SU-DHL-6 (cell line): ENCODE data around the gene IZUMO2.

ENCODE experiments used
- EZH2phosphoT487 ChIP-seq: fragments of 200-600 bp; sonication (generic), shearing (Covaris generic); conservative IDR thresholded peaks from 2 replicates; pipeline ENCODE4 v1.6.1; 2018; ENCODE audit warnings: mild to moderate bottlenecking, antibody characterized with exemption, low read length, moderate library complexity, mixed read lengths
- TF ChIP-seq, protein P1 (sequence below): fragments of 200-600 bp; sonication (generic); IDR thresholded peaks from one replicate; pipeline ENCODE4 v1.5.1; 2017; ENCODE audit warnings: antibody characterized with exemption, mild to moderate bottlenecking, low read length, moderate library complexity; ENCODE audit not compliant: insufficient read depth, poor library complexity, severe bottlenecking

DNA sequence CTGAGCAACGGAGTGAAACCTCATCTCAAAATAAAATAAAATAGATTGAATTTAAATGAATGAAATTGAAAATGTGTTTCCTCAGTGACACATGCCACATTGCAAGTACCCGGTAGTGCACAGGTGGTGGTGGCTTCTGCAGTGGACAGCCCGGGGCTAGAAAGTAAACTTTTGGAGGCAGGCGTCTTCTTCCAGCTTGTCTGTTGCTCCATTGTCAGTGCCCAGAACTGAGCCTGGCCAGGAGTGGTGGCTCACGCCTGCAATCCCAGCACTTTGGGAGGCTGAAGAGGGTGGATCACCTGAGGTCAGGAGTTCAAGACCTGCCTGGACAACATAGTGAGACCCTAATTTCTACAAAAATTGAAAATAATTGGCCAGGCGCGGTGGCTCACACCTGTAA, 46.0 kb upstream of the IZUMO2 start:
- TF ChIP-seq, protein P1, sequence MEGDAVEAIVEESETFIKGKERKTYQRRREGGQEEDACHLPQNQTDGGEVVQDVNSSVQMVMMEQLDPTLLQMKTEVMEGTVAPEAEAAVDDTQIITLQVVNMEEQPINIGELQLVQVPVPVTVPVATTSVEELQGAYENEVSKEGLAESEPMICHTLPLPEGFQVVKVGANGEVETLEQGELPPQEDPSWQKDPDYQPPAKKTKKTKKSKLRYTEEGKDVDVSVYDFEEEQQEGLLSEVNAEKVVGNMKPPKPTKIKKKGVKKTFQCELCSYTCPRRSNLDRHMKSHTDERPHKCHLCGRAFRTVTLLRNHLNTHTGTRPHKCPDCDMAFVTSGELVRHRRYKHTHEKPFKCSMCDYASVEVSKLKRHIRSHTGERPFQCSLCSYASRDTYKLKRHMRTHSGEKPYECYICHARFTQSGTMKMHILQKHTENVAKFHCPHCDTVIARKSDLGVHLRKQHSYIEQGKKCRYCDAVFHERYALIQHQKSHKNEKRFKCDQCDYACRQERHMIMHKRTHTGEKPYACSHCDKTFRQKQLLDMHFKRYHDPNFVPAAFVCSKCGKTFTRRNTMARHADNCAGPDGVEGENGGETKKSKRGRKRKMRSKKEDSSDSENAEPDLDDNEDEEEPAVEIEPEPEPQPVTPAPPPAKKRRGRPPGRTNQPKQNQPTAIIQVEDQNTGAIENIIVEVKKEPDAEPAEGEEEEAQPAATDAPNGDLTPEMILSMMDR: no peak
- TF ChIP-seq EZH2phosphoT487: no peak
